Astrocyte (in vitro differentiated cells and primary cell): ENCODE data around the gene KRT12.

Experiments used
- EZH2 ChIP-seq: IDR thresholded peaks from 2 replicates; pipeline ENCODE4 v1.6.1; 2012; ENCODE audit warnings: mild to moderate bottlenecking, low read length, inconsistent platforms; ENCODE audit not compliant: insufficient read depth
- TF ChIP-seq, protein P1 (sequence below): IDR thresholded peaks from 2 replicates; pipeline ENCODE4 v1.5.1; 2011; ENCODE audit warnings: low read depth, mild to moderate bottlenecking, inconsistent platforms, low read length, moderate library complexity; ENCODE audit not compliant: insufficient read depth

DNA sequence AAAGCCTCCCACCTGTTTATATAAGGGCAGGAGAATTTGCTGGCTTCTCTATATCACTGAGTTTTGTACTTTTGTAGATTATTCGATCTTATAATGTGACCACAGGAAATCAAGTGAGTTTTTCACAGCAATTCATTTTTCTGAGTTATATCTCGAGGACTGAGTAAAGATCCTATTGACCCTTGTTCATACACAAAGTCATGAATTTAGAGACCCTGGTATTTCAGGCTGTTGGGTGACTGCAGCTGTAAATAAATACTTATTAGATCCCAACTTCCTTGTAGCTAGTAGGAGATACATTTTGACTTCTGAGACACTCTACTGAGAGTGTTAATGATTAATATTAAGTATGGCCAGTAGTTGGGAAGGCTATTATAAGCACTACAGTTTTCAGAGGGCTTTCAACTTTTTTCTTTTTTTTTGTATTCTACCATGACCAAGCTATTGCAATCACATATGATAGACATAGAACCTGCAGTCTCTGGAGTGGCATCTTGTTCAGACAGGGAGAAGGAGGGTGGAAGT, 21.2 kb upstream of the KRT12 start:
- TF ChIP-seq, protein P1, sequence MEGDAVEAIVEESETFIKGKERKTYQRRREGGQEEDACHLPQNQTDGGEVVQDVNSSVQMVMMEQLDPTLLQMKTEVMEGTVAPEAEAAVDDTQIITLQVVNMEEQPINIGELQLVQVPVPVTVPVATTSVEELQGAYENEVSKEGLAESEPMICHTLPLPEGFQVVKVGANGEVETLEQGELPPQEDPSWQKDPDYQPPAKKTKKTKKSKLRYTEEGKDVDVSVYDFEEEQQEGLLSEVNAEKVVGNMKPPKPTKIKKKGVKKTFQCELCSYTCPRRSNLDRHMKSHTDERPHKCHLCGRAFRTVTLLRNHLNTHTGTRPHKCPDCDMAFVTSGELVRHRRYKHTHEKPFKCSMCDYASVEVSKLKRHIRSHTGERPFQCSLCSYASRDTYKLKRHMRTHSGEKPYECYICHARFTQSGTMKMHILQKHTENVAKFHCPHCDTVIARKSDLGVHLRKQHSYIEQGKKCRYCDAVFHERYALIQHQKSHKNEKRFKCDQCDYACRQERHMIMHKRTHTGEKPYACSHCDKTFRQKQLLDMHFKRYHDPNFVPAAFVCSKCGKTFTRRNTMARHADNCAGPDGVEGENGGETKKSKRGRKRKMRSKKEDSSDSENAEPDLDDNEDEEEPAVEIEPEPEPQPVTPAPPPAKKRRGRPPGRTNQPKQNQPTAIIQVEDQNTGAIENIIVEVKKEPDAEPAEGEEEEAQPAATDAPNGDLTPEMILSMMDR: no peak
- no peak for TF ChIP-seq EZH2
